PFSK-1 (cell line): Measurements from ENCODE around the gene UGCG.

ENCODE experiments used
- POLR2AphosphoS5 ChIP-seq: IDR thresholded peaks from 2 replicates; pipeline ENCODE4 v1.6.1; 2012; ENCODE audit warnings: low read depth, mild to moderate bottlenecking, control low read depth, low read length, moderate library complexity
- TF ChIP-seq, protein P1 (sequence below), 2 experiments: IDR thresholded peaks; 2 replicates each; pipeline versions ENCODE4 v1.6.1 to v1.8.0; 2011 to 2012; ENCODE audit warnings: low read depth in 2 of 2, low read length in 2 of 2, control low read depth in 1 of 2, inconsistent platforms in 1 of 2, mild to moderate bottlenecking in 1 of 2, moderate library complexity in 1 of 2; ENCODE audit not compliant: insufficient read depth in 1 of 2

DNA sequence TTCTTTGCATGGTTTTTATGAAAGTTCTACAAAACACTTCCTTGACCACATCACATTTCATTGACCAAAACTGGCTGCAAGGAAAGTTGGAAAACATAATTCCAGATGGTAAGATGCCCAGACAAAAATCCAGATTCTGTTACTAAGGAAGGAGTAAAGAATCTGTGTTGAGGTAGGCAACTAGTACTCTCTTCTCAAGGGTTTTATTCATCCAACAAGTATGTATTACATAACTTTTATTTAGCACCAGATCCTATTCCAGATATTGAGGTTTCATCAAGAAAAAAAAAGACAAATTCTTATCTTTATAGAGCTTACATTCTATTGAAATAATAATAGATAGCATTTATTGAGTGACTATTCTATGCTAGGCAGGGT is 43.2 kb upstream of the UGCG start:
- TF ChIP-seq, protein P1, sequence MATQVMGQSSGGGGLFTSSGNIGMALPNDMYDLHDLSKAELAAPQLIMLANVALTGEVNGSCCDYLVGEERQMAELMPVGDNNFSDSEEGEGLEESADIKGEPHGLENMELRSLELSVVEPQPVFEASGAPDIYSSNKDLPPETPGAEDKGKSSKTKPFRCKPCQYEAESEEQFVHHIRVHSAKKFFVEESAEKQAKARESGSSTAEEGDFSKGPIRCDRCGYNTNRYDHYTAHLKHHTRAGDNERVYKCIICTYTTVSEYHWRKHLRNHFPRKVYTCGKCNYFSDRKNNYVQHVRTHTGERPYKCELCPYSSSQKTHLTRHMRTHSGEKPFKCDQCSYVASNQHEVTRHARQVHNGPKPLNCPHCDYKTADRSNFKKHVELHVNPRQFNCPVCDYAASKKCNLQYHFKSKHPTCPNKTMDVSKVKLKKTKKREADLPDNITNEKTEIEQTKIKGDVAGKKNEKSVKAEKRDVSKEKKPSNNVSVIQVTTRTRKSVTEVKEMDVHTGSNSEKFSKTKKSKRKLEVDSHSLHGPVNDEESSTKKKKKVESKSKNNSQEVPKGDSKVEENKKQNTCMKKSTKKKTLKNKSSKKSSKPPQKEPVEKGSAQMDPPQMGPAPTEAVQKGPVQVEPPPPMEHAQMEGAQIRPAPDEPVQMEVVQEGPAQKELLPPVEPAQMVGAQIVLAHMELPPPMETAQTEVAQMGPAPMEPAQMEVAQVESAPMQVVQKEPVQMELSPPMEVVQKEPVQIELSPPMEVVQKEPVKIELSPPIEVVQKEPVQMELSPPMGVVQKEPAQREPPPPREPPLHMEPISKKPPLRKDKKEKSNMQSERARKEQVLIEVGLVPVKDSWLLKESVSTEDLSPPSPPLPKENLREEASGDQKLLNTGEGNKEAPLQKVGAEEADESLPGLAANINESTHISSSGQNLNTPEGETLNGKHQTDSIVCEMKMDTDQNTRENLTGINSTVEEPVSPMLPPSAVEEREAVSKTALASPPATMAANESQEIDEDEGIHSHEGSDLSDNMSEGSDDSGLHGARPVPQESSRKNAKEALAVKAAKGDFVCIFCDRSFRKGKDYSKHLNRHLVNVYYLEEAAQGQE (IDR thresholded peaks at IDR 0.05; ENCODE audit: insufficient read depth in 1 of 2, low read depth in 2 of 2, low read length in 2 of 2): no peak
- no peak for TF ChIP-seq POLR2AphosphoS5
